T-helper 1 cell treated with Interleukin-12 subunit alpha and Interleukin-12 subunit beta and Interleukin-4 antibody, amounts not matched to agents 30 ng/mL and 1 ng/mL, for 36 hours (primary cell): ENCODE data around the gene ZNF467. TPM values are rescaled to one million over a fixed set of nuclear protein-coding genes. Genes with fewer than 3 reads are reported as not detected.

Experiments
- intact Hi-C: fragments of 100-400 bp; cut with micrococcal nuclease; formaldehyde crosslinking; loops from one replicate; pipeline ENCODE4 v1.15.1; 2024
- total RNA-seq: library from RNA; stranded (reverse); gene quantifications from 2 replicates; pipeline ENCODE4 v1.2.3, GENCODE V29; 2022

The ZNF467 gene
- total RNA-seq, 1 donor from 2014 or later, result not detected

- intact Hi-C loops, result no loop called here
Measured at GRCh38 chr7:149787428-149788299, 14.3 kb upstream of the ZNF467 start.

GRCh38 chr7:149785983-149786382, 12.6 kb upstream of the ZNF467 start:
- intact Hi-C loops, result no loop called here

- intact Hi-C loops, result no loop called here
Measured at GRCh38 chr7:149785402-149785801, 12.0 kb upstream of the ZNF467 start.

GRCh38 chr7:149784251-149784608, 10.8 kb upstream of the ZNF467 start:
- intact Hi-C loops, result no loop called here

- intact Hi-C loops, result no loop called here
Measured at GRCh38 chr7:149783386-149784250, 10.2 kb upstream of the ZNF467 start.

- intact Hi-C loops, result no loop called here
Measured at GRCh38 chr7:149782682-149783345, 9.4 kb upstream of the ZNF467 start.

GRCh38 chr7:149781921-149782320, 8.5 kb upstream of the ZNF467 start:
- intact Hi-C loops, result no loop called here

- intact Hi-C loops, result no loop called here
Measured at GRCh38 chr7:149780636-149781419, 7.4 kb upstream of the ZNF467 start.

GRCh38 chr7:149780056-149780455, 6.7 kb upstream of the ZNF467 start:
- intact Hi-C loops, result no loop called here

- intact Hi-C loops, result no loop called here
Measured at GRCh38 chr7:149779502-149779805, 6.1 kb upstream of the ZNF467 start.

GRCh38 chr7:149778696-149779501, 5.5 kb upstream of the ZNF467 start:
- intact Hi-C loops, result no loop called here

- intact Hi-C loops, result no loop called here
Measured at GRCh38 chr7:149778327-149778637, 4.9 kb upstream of the ZNF467 start.

GRCh38 chr7:149777551-149778326, 4.4 kb upstream of the ZNF467 start:
- intact Hi-C loops, result no loop called here

GRCh38 chr7:149776848-149777407, 3.5 kb upstream of the ZNF467 start:
- intact Hi-C loops, result no loop called here

GRCh38 chr7:149776289-149776688, 2.9 kb upstream of the ZNF467 start:
- intact Hi-C loops, result no loop called here

- intact Hi-C loops, result no loop called here
Measured at GRCh38 chr7:149775176-149775556, 1.8 kb upstream of the ZNF467 start.

- intact Hi-C loops, result loop anchor here (5.0 kb wide), 2 partner anchors 277 to 1308 kb away; partner anchors contain the start of genes FASTK, TMUB1 and ZNF746
Measured at GRCh38 chr7:149774237-149775175, 1.1 kb upstream of the ZNF467 start.

GRCh38 chr7:149772956-149773434, 393 bp downstream of the ZNF467 start:
- intact Hi-C loops, result loop anchor here (1.0 to 5.0 kb wide), 4 partner anchors 65 to 1309 kb away; partner anchors contain the start of genes FASTK, TMUB1, ZNF746 and ZNF862
